ENCODE measurements around the gene MAZ.

The MAZ gene

DNA sequence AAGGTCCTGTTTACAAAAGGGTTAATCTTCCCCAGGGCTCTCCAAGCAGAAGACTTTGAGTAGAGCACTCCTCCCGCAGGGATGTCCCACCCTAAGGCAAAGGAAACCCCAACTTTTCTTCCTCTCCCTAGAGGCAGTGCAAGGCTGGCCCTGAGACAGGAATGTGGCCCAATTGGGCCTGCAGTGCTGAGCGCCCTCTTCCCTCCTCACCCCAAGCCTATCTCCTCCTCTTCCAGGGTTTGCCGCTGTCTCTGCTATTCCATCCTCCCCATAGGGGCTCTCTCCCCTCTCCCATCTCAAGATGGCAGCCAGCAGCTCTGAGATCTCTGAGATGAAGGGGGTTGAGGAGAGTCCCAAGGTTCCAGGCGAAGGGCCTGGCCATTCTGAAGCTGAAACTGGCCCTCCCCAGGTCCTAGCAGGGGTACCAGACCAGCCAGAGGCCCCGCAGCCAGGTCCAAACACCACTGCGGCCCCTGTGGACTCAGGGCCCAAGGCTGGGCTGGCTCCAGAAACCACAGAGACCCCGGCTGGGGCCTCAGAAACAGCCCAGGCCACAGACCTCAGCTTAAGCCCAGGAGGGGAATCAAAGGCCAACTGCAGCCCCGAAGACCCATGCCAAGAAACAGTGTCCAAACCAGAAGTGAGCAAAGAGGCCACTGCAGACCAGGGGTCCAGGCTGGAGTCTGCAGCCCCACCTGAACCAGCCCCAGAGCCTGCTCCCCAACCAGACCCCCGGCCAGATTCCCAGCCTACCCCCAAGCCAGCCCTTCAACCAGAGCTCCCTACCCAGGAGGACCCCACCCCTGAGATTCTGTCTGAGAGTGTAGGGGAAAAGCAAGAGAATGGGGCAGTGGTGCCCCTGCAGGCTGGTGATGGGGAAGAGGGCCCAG is 6.7 kb downstream of the MAZ start:
- H3K27ac ChIP-seq = peak overlapping the region; percentile 100
- TF ChIP-seq, protein P1, sequence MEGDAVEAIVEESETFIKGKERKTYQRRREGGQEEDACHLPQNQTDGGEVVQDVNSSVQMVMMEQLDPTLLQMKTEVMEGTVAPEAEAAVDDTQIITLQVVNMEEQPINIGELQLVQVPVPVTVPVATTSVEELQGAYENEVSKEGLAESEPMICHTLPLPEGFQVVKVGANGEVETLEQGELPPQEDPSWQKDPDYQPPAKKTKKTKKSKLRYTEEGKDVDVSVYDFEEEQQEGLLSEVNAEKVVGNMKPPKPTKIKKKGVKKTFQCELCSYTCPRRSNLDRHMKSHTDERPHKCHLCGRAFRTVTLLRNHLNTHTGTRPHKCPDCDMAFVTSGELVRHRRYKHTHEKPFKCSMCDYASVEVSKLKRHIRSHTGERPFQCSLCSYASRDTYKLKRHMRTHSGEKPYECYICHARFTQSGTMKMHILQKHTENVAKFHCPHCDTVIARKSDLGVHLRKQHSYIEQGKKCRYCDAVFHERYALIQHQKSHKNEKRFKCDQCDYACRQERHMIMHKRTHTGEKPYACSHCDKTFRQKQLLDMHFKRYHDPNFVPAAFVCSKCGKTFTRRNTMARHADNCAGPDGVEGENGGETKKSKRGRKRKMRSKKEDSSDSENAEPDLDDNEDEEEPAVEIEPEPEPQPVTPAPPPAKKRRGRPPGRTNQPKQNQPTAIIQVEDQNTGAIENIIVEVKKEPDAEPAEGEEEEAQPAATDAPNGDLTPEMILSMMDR (IDR thresholded peaks at IDR 0.05) = no peak
- no peak for TF ChIP-seq ZFX (IDR thresholded peaks at IDR 0.05; ENCODE audit: borderline replicate concordance)

DNA sequence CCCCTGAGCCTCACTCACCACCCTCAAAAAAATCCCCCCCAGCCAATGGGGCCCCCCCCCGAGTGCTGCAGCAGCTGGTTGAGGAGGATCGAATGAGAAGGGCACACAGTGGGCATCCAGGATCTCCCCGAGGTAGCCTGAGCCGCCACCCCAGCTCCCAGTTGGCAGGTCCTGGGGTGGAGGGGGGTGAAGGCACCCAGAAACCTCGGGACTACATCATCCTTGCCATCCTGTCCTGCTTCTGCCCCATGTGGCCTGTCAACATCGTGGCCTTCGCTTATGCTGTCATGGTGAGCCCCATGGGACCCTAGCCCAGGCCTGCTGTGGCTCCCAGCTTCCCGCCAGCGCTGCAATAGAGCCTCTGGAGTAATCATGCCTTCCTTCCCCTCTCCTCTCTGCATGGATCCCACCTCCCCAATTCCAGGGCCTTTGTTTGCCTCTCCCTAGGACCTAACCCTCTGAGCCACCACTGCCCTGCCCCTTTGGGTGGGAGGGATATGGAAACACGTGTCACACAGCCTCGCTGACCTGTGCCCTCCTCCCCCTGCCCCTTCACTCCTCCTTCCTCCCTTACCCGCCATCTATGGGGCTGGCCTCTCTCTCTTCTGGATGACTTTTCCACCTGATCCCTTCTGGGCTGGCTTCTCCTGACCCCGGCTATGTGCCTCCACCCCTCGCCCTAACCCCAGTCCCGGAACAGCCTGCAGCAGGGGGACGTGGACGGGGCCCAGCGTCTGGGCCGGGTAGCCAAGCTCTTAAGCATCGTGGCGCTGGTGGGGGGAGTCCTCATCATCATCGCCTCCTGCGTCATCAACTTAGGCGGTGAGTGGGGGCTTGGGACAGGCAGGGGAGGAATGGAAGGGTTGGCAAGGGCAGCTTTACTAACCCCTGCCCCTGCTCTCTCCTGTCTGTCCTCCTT is 7.6 kb downstream of the MAZ start:
- no peak for TF ChIP-seq ZFX (IDR thresholded peaks at IDR 0.05; ENCODE audit: borderline replicate concordance)
- TF ChIP-seq, protein P1 (IDR thresholded peaks at IDR 0.05) = no peak

DNA sequence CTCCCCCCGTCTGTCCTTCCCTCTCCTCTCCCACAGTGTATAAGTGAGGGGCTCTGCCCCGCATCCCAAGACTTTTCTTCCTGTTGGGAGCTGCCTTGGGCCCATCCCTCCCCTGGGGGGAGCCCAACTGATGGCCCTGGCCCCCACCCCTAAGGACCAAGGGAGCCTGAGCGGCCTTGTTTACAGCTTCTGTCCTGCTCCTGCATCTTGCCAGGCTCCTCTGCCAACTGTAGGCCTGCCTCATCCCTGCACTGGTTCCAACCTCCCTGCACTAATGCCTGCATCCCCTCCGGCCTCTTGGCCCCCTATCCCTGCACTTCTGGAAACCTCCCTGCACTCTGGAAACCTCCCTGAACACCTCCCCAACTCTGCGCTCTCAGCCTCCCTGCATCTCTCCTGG is 8.3 kb downstream of the MAZ start:
- peak overlapping the region; percentile 100 for H3K27ac ChIP-seq
- TF ChIP-seq ZFX (IDR thresholded peaks at IDR 0.05; ENCODE audit: borderline replicate concordance) = no peak
- TF ChIP-seq, protein P1 (IDR thresholded peaks at IDR 0.05) = no peak

More for the DNA sequence above, 7.6 kb downstream of the MAZ start:
- peak overlapping the region; percentile 100 for H3K27ac ChIP-seq

DNA sequence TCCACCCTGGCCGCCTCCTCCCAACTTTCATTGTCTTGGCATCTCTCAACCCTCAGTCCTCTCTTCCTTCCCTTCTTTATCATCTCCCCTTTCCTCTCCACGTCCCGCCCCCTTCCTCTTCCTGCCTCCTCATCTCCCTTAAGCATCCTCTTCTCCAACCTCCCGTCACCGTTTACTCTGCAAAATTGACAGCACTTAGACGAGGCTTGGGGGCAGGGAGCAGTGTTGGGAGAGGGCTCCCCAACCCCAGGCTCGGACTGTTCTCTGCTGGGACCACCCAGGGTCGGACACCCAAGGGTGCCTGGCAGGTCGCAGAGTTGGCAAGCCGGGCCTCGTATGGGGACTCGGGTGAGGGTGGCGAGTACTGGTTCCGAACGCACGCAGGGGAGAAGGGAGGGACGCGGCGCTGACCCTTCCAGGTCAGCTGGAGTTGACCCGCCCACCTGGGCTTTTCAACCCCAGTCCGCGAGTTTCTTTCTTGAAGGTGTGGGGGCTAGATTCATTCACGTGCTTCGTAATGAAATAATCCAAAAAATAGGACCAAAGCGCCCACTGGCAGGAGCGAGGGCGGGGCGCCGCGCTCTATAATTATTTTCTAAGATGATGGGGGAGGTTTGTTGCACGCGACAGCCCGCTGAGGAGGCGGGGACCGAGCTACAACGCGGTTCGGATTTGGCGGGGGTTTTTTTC is 8.8 kb downstream of the MAZ start:
- H3K27ac ChIP-seq = peak overlapping the region; percentile 100

DNA sequence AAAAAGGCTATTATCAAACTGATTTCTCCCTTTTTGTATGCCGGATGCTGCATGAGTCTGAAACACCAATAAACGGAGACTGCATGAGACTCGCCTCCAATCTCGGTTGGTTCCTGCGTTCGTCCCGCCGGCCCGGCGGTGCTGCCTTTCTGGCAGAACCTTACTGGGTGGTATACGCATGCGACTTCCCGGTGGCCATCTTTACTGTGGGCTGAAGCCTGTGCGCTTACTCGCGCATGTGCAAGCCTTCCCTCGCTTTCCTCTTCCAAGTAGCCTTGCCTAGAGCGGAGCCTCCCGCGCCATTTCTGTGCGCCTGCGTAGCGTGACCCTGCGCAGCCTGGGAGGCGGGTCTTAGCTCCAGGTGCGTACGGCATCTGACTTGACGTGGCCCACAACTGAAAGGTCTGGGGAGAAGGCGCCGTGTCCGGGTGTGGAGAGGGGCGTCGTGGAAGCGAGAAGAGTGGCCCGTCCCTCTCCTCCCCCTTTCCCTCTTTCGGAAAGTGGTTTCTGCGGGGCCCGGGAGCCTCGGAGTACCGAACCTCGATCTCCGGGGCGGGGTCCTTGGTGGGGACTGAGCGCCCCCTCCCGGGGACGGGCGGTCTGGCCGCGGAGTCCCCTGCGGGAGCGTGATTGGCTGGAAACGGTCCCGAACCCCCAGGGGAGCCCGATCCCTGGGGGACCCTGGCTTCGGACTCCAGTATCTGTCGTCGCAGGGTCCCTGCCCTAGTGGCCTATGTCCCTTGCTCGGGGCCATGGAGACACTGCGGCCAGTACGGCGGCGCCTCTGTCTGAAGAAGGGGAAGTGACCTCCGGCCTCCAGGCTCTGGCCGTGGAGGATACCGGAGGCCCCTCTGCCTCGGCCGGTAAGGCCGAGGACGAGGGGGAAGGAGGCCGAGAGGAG is 9.7 kb downstream of the MAZ start, which contains the start of gene PAGR1:
PAGR1 (plus strand) TSS at position 360 of the 901 bp plus-strand sequence; CDS start at position 734, 374 bp downstream.
- peak within 1 kb of the TSS; percentile 100 for H3K27ac ChIP-seq
- TF ChIP-seq ZFX (IDR thresholded peaks at IDR 0.05; ENCODE audit: borderline replicate concordance) = no peak
- TF ChIP-seq, protein P1 (IDR thresholded peaks at IDR 0.05) = peak; percentile 95

More for the DNA sequence above, 8.8 kb downstream of the MAZ start:
- TF ChIP-seq, protein P1 (IDR thresholded peaks at IDR 0.05) = no peak
- no peak for TF ChIP-seq ZFX (IDR thresholded peaks at IDR 0.05; ENCODE audit: borderline replicate concordance)

Data from 22Rv1 (cell line).